OCI-LY3 (cell line): ENCODE data around the gene CCDC7.

ENCODE experiments used
- EZH2phosphoT487 ChIP-seq: fragments of 200-600 bp; shearing (Covaris generic); IDR thresholded peaks from 2 replicates; pipeline ENCODE4 v1.6.1; 2018; ENCODE audit warnings: antibody characterized with exemption, mixed run types, low read depth
- TF ChIP-seq, protein P1 (sequence below): fragments of 200-600, 300-600 bp; sonication (generic); IDR thresholded peaks from 2 replicates; pipeline ENCODE4 v1.5.1; 2014; ENCODE audit warnings: antibody characterized with exemption, low read length, low read depth

GRCh38 chr10:32454148-32454547, 8.2 kb downstream of the CCDC7 start:
- TF ChIP-seq, protein P1, sequence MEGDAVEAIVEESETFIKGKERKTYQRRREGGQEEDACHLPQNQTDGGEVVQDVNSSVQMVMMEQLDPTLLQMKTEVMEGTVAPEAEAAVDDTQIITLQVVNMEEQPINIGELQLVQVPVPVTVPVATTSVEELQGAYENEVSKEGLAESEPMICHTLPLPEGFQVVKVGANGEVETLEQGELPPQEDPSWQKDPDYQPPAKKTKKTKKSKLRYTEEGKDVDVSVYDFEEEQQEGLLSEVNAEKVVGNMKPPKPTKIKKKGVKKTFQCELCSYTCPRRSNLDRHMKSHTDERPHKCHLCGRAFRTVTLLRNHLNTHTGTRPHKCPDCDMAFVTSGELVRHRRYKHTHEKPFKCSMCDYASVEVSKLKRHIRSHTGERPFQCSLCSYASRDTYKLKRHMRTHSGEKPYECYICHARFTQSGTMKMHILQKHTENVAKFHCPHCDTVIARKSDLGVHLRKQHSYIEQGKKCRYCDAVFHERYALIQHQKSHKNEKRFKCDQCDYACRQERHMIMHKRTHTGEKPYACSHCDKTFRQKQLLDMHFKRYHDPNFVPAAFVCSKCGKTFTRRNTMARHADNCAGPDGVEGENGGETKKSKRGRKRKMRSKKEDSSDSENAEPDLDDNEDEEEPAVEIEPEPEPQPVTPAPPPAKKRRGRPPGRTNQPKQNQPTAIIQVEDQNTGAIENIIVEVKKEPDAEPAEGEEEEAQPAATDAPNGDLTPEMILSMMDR = no peak
- TF ChIP-seq EZH2phosphoT487 = no peak
